AG10803 (cell line): ENCODE measurements around the gene PSRC1.

Experiments used
- DNase-seq: peaks from one replicate; pipeline ENCODE4 v3.0.0; 2010; ENCODE audit warnings: low read depth
- H3K4me3 ChIP-seq: 2 replicates; pipeline ENCODE4 v1.5.1; 2011; ENCODE audit warnings: mild to moderate bottlenecking, low read length, control low read depth
- TF ChIP-seq, protein P1 (sequence below): conservative IDR thresholded peaks from 2 replicates; pipeline ENCODE4 v1.5.1; 2011; ENCODE audit warnings: mild to moderate bottlenecking, low read length, control low read depth, inconsistent platforms

Gene PSRC1

DNA sequence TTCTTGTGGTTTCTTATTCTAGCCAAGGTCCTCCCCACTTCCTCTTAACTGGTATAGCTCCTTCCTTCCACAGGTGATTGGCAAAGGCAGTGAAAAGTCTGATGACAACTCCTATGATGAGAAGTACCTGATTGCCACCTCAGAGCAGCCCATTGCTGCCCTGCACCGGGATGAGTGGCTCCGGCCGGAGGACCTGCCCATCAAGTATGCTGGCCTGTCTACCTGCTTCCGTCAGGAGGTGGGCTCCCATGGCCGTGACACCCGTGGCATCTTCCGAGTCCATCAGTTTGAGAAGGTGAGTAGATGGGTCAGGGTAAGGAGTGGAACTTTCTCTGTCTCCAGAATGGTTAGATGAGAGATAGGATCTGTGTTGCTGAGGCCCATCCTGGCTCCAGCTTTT, 47.8 kb downstream of the PSRC1 start:
- DNase-seq: no peak
- no peak overlapping the region for H3K4me3 ChIP-seq
- TF ChIP-seq, protein P1, sequence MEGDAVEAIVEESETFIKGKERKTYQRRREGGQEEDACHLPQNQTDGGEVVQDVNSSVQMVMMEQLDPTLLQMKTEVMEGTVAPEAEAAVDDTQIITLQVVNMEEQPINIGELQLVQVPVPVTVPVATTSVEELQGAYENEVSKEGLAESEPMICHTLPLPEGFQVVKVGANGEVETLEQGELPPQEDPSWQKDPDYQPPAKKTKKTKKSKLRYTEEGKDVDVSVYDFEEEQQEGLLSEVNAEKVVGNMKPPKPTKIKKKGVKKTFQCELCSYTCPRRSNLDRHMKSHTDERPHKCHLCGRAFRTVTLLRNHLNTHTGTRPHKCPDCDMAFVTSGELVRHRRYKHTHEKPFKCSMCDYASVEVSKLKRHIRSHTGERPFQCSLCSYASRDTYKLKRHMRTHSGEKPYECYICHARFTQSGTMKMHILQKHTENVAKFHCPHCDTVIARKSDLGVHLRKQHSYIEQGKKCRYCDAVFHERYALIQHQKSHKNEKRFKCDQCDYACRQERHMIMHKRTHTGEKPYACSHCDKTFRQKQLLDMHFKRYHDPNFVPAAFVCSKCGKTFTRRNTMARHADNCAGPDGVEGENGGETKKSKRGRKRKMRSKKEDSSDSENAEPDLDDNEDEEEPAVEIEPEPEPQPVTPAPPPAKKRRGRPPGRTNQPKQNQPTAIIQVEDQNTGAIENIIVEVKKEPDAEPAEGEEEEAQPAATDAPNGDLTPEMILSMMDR: no peak

DNA sequence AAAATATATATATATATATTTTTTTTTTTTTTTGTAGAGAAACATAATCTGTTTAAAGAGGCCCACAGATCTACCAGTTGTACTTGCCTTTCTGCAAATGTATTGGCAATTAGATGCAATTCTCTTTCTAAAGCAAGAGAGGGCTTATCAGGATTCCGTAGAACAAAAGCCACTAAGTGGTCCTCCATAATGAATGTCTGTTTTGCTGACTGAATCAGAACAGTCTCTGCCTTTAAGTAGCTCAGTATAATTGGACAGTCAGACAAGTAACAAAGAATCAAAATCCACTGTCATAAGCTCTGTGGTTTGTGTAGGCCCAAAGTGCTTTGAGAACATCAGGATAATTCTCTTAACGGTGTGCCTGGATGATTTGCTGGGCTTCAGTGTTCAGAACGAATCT, 51.9 kb downstream of the PSRC1 start:
- TF ChIP-seq, protein P1: no peak
- H3K4me3 ChIP-seq: no peak overlapping the region
- no peak for DNase-seq
